Caco-2 (cell line): ENCODE data around the gene SLC16A2. TPM values are rescaled to one million over a fixed set of nuclear protein-coding genes. Genes with fewer than 3 reads are reported as not detected.

Source experiments
- BruUV-seq: library from RNA; stranded (reverse); fragments of 400-500 nt; replicated peaks from 2 replicates; lab custom pipeline; 2021; lab: Mats Ljungman, UMichigan
- CTCF ChIA-PET: fragments of 300-600 bp; sonication (Branson Sonifier 250); formaldehyde crosslinking; loops from one replicate; lab custom pipeline; 2022; ENCODE audit warnings: antibody characterized with exemption; lab: Charles Lee
- POLR2A ChIA-PET: fragments of 300-600 bp; sonication (Branson Sonifier 250); formaldehyde crosslinking; loops from one replicate; lab custom pipeline; 2022; ENCODE audit warnings: antibody characterized with exemption; lab: Charles Lee
- DNase-seq, 2 experiments: peaks; one replicate each; pipeline versions ENCODE4 v3.0.0 to v3.0.0-alpha.2; 2020 to 2022
- H3K27me3 ChIP-seq: replicated peaks from 2 replicates; pipeline ENCODE4 v1.6.0; 2011; ENCODE audit warnings: low read length; ENCODE audit not compliant: control insufficient read depth, insufficient read depth
- H3K36me3 ChIP-seq: 2 replicates; pipeline ENCODE4 v1.5.1; 2011; ENCODE audit warnings: low read length; ENCODE audit not compliant: control insufficient read depth, insufficient read depth
- H3K4me1 ChIP-seq: fragments of 250-450 bp; sonication (Bioruptor Pico); 2 replicates; pipeline ENCODE4 v1.5.1; 2020; ENCODE audit warnings: mild to moderate bottlenecking
- H3K4me3 ChIP-seq: 2 replicates; pipeline ENCODE4 v1.5.1; 2011; ENCODE audit warnings: low read depth, mild to moderate bottlenecking, control low read depth, low read length
- H3K9me3 ChIP-seq: fragments of 250-450 bp; sonication (Bioruptor Pico); 2 replicates; pipeline ENCODE4 v1.5.1; 2020; ENCODE audit warnings: mild to moderate bottlenecking, moderate library complexity
- H3K27ac Mint-ChIP-seq: one replicate; pipeline ENCODE4 v1.8.0; 2022; ENCODE audit warnings: mixed read lengths; ENCODE audit not compliant: unreplicated experiment
- H3K27me3 Mint-ChIP-seq: one replicate; pipeline ENCODE4 v1.8.0; 2022; ENCODE audit warnings: mixed read lengths; ENCODE audit not compliant: insufficient read depth, unreplicated experiment
- H3K36me3 Mint-ChIP-seq: one replicate; pipeline ENCODE4 v1.8.0; 2022; ENCODE audit warnings: mild to moderate bottlenecking, mixed read lengths; ENCODE audit not compliant: insufficient read depth, unreplicated experiment
- H3K4me1 Mint-ChIP-seq: one replicate; pipeline ENCODE4 v1.8.0; 2022; ENCODE audit warnings: low read depth, mixed read lengths; ENCODE audit not compliant: unreplicated experiment
- H3K4me3 Mint-ChIP-seq: one replicate; pipeline ENCODE4 v1.8.0; 2022; ENCODE audit warnings: mild to moderate bottlenecking, moderate library complexity, mixed read lengths; ENCODE audit not compliant: unreplicated experiment
- H3K9me3 Mint-ChIP-seq: one replicate; pipeline ENCODE4 v1.8.0; 2022; ENCODE audit warnings: mixed read lengths; ENCODE audit not compliant: unreplicated experiment
- CTCF ChIP-seq, 2 experiments: fragments of 200-600 bp in 1 of 2; IDR thresholded peaks; 1 replicate in 1 of 2; 2 replicates in 1 of 2; pipeline versions ENCODE4 v1.5.1 to v1.8.0; 2011 to 2022; ENCODE audit warnings: antibody characterized with exemption in 1 of 2, control low read depth in 1 of 2, inconsistent platforms in 1 of 2, low read depth in 1 of 2, low read length in 1 of 2, mild to moderate bottlenecking in 1 of 2, moderate library complexity in 1 of 2; ENCODE audit not compliant: insufficient read depth in 1 of 2, severe bottlenecking in 1 of 2, unreplicated experiment in 1 of 2
- intact Hi-C: fragments of 100-400 bp; cut with micrococcal nuclease; formaldehyde crosslinking; loops from one replicate; pipeline ENCODE4 v1.10.0; 2022; ENCODE audit not compliant: unreplicated experiment
- total RNA-seq: library from RNA; stranded (reverse); gene quantifications from 2 replicates; pipeline ENCODE4 v1.2.3, GENCODE V29; 2022

SLC16A2 gene
- total RNA-seq, 1 experiment from 2014 or later: 0.34 TPM

GRCh38 chrX:74422576-74423288 is 1.4 kb downstream of the SLC16A2 start:
- Mint-ChIP-seq H3K27me3 (no peaks in the 10 kb centered on the region), H3K9me3 (no peaks in the 10 kb centered on the region), H3K4me3 (no peak overlapping the region), H3K27ac (no peak overlapping the region), H3K4me1 (no peaks in the 10 kb centered on the region), H3K36me3 (peaks cover 6% of the 10 kb centered on the region)
- CTCF ChIA-PET: no interaction called here
- Histone ChIP-seq H3K27me3 (no peaks in the 10 kb centered on the region), H3K36me3 (no peaks in the 10 kb centered on the region), H3K9me3 (no peaks in the 10 kb centered on the region), H3K4me1 (no peaks in the 10 kb centered on the region), H3K4me3 (no peak overlapping the region)
- POLR2A ChIA-PET: no interaction called here
- BruUV-seq: no TSS peak
- no peak for DNase-seq
- TF ChIP-seq CTCF (IDR thresholded peaks at IDR 0.05; ENCODE audit: insufficient read depth in 1 of 2, low read depth in 1 of 2, low read length in 1 of 2, severe bottlenecking in 1 of 2, unreplicated experiment in 1 of 2): no peak
- intact Hi-C loops: no loop called here

- H3K27ac Mint-ChIP-seq: no peak overlapping the region
- Histone ChIP-seq H3K27me3 (no peaks in the 10 kb centered on the region), H3K9me3 (no peaks in the 10 kb centered on the region), H3K4me3 (no peak overlapping the region), H3K36me3 (no peaks in the 10 kb centered on the region), H3K4me1 (no peaks in the 10 kb centered on the region)
- no peaks in the 10 kb centered on the region for H3K4me1 Mint-ChIP-seq
- POLR2A ChIA-PET: no interaction called here
- no peak overlapping the region for H3K4me3 Mint-ChIP-seq
- intact Hi-C loops: no loop called here
- H3K9me3 Mint-ChIP-seq: no peaks in the 10 kb centered on the region
- TF ChIP-seq CTCF (IDR thresholded peaks at IDR 0.05; ENCODE audit: insufficient read depth in 1 of 2, low read depth in 1 of 2, low read length in 1 of 2, severe bottlenecking in 1 of 2, unreplicated experiment in 1 of 2): no peak
- CTCF ChIA-PET: no interaction called here
- no peak for DNase-seq
- H3K36me3 Mint-ChIP-seq: peaks cover 10% of the 10 kb centered on the region
- no peaks in the 10 kb centered on the region for H3K27me3 Mint-ChIP-seq
- no TSS peak for BruUV-seq
These were observed 2.2 kb downstream of the SLC16A2 start for GRCh38 chrX:74423289-74423998.

GRCh38 chrX:74426071-74426470 is 4.8 kb downstream of the SLC16A2 start:
- H3K9me3 Mint-ChIP-seq: no peaks in the 10 kb centered on the region
- no peak overlapping the region for H3K4me3 ChIP-seq
- BruUV-seq: no TSS peak
- CTCF ChIA-PET: no interaction called here
- POLR2A ChIA-PET: no interaction called here
- no peaks in the 10 kb centered on the region for H3K36me3 ChIP-seq
- no peaks in the 10 kb centered on the region for H3K27me3 ChIP-seq
- peaks cover 7% of the 10 kb centered on the region for H3K36me3 Mint-ChIP-seq
- TF ChIP-seq CTCF (IDR thresholded peaks at IDR 0.05; ENCODE audit: insufficient read depth in 1 of 2, low read depth in 1 of 2, low read length in 1 of 2, severe bottlenecking in 1 of 2, unreplicated experiment in 1 of 2): no peak
- H3K4me1 Mint-ChIP-seq: no peaks in the 10 kb centered on the region
- H3K4me3 Mint-ChIP-seq: no peak overlapping the region
- no peaks in the 10 kb centered on the region for H3K4me1 ChIP-seq
- DNase-seq: no peak
- intact Hi-C loops: no loop called here
- H3K9me3 ChIP-seq: no peaks in the 10 kb centered on the region
- no peak overlapping the region for H3K27ac Mint-ChIP-seq
- H3K27me3 Mint-ChIP-seq: no peaks in the 10 kb centered on the region
